ENCODE data around the gene AFAP1. TPM values are rescaled to one million over a fixed set of nuclear protein-coding genes. Genes with fewer than 3 reads are reported as not detected.

Gene AFAP1
- total RNA-seq, 4 donors from 2014 or later: 8.2 to 22.3 (median 15.2) TPM

- no peak for DNase-seq (ENCODE audit: low spot score in 2 of 2)
- WGBS, 2 donors: 83 to 84% methylated on average over 12 of the region's 12 CpGs
- TF ChIP-seq POLR2A (IDR thresholded peaks at IDR 0.05): no peak
- TF ChIP-seq CTCF (IDR thresholded peaks at IDR 0.05): no peak
- no peak overlapping the region for H3K4me3 ChIP-seq (ENCODE audit: low read depth, poor library complexity, severe bottlenecking)
- intact Hi-C loops (cut with DNase I; ENCODE audit: low total_unique reads): no loop called here
Observed at GRCh38 chr4:7826176-7826908, 113.3 kb downstream of the AFAP1 start.

- WGBS, 2 donors: 73 to 74% methylated on average over 5 of the region's 5 CpGs
- TF ChIP-seq POLR2A (IDR thresholded peaks at IDR 0.05) (no peak), CTCF (IDR thresholded peaks at IDR 0.05) (no peak)
- H3K4me3 ChIP-seq (ENCODE audit: low read depth, poor library complexity, severe bottlenecking): no peak overlapping the region
- no peak for DNase-seq (ENCODE audit: low spot score in 2 of 2)
- intact Hi-C loops (cut with DNase I; ENCODE audit: low total_unique reads): no loop called here
Observed at GRCh38 chr4:7824218-7824617, 115.4 kb downstream of the AFAP1 start.

- WGBS, 2 donors: 50 to 66% methylated on average over 9 of the region's 9 CpGs
- peak; percentile 48 to 81 for DNase-seq (ENCODE audit: low spot score in 2 of 2)
Observed at GRCh38 chr4:7823416-7823824, 116.2 kb downstream of the AFAP1 start.

GRCh38 chr4:7822877-7823276 is 116.8 kb downstream of the AFAP1 start:
- intact Hi-C loops (cut with DNase I; ENCODE audit: low total_unique reads): no loop called here
- TF ChIP-seq CTCF (IDR thresholded peaks at IDR 0.05) (no peak), POLR2A (IDR thresholded peaks at IDR 0.05) (no peak)
- no peak for DNase-seq (ENCODE audit: low spot score in 2 of 2)
- 50 to 64% methylated on average over 4 of the region's 4 CpGs for WGBS, 2 donors
- H3K4me3 ChIP-seq (ENCODE audit: low read depth, poor library complexity, severe bottlenecking): no peak overlapping the region

More at GRCh38 chr4:7823416-7823824, 116.2 kb downstream of the AFAP1 start:
- no peak overlapping the region for H3K4me3 ChIP-seq (ENCODE audit: low read depth, poor library complexity, severe bottlenecking)
- no peak for TF ChIP-seq POLR2A (IDR thresholded peaks at IDR 0.05)
- no peak for TF ChIP-seq CTCF (IDR thresholded peaks at IDR 0.05)
- intact Hi-C loops (cut with DNase I; ENCODE audit: low total_unique reads): no loop called here

GRCh38 chr4:7822137-7822505 is 117.5 kb downstream of the AFAP1 start:
- H3K4me3 ChIP-seq (ENCODE audit: low read depth, poor library complexity, severe bottlenecking): no peak overlapping the region
- WGBS, 2 donors: 63 to 73% methylated on average over 6 of the region's 6 CpGs
- TF ChIP-seq POLR2A (IDR thresholded peaks at IDR 0.05): no peak
- TF ChIP-seq CTCF (IDR thresholded peaks at IDR 0.05): no peak
- DNase-seq (ENCODE audit: low spot score in 2 of 2): no peak
- intact Hi-C loops (cut with DNase I; ENCODE audit: low total_unique reads): no loop called here

Data from lower leg skin (tissue), 4 donors.